AML-193 (cell line): ENCODE measurements around the gene ALLC.
"Not testable (repeated sequence)": the region's sequence is repeated elsewhere in the genome, so short reads cannot be mapped to it uniquely, and the experiment has no call there.

Experiments
- DNase-seq, 2 experiments: peaks; one replicate each; lab custom pipeline; 2025; lab: John Stamatoyannopoulos, UW

The ALLC gene

GRCh38 chr2:3657881-3658280, at the start of gene ALLC:
Gene ALLC (plus strand): TSS chr2:3658200. CDS start chr2:3671158, 12,958 bp downstream.
- DNase-seq = no peak

- no peak for DNase-seq
These were observed 49.4 kb upstream of the ALLC start for GRCh38 chr2:3608373-3609278.

GRCh38 chr2:3609279-3609673, 48.7 kb upstream of the ALLC start:
- not testable (repeated sequence) for DNase-seq

GRCh38 chr2:3610415-3610814, 47.6 kb upstream of the ALLC start:
- DNase-seq = no peak

GRCh38 chr2:3610881-3611505, 47.0 kb upstream of the ALLC start:
- no peak for DNase-seq

- DNase-seq = no peak
These were observed 46.4 kb upstream of the ALLC start for GRCh38 chr2:3611589-3611988.

GRCh38 chr2:3612639-3613523, 45.1 kb upstream of the ALLC start:
- DNase-seq = no peak

GRCh38 chr2:3613524-3613905, 44.5 kb upstream of the ALLC start:
- no peak for DNase-seq

GRCh38 chr2:3614743-3615142, 43.3 kb upstream of the ALLC start:
- DNase-seq = not testable (repeated sequence)

GRCh38 chr2:3615541-3616200, 42.3 kb upstream of the ALLC start:
- not testable (repeated sequence) for DNase-seq

- DNase-seq = not testable (repeated sequence)
These were observed 41.4 kb upstream of the ALLC start for GRCh38 chr2:3616435-3617197.

GRCh38 chr2:3617198-3617890, 40.7 kb upstream of the ALLC start:
- DNase-seq = no peak

GRCh38 chr2:3618367-3618766, 39.6 kb upstream of the ALLC start:
- DNase-seq = no peak

- no peak for DNase-seq
These were observed 39.0 kb upstream of the ALLC start for GRCh38 chr2:3619033-3619432.

- DNase-seq = not testable (repeated sequence)
These were observed 38.3 kb upstream of the ALLC start for GRCh38 chr2:3619661-3620060.

GRCh38 chr2:3620834-3621233, 37.2 kb upstream of the ALLC start:
- no peak for DNase-seq

- no peak for DNase-seq
These were observed 35.0 kb upstream of the ALLC start for GRCh38 chr2:3622967-3623366.

- no peak for DNase-seq
These were observed 33.8 kb upstream of the ALLC start for GRCh38 chr2:3624059-3624794.

GRCh38 chr2:3625186-3625585, 32.8 kb upstream of the ALLC start:
- no peak for DNase-seq
